Mesenteric fat pad (tissue), 1 donor: ENCODE data around the gene METRN. TPM values are rescaled to one million over a fixed set of nuclear protein-coding genes. Genes with fewer than 3 reads are reported as not detected.
A peak's percentile ranks its signal among the peaks of the same experiment; 100 is the strongest.

Source experiments
- DNase-seq: peaks from one replicate; pipeline ENCODE4 v3.0.0-alpha.2; 2020; ENCODE audit warnings: low spot score
- long read RNA-seq: library from polyadenylated mRNA; unstranded; transcript quantifications from one replicate; pipeline ENCODE4 v2.0.0, GENCODE V29; 2020
- total RNA-seq: library from RNA; stranded (reverse); fragmentation: NEBNext Ultra II Directional; extraction: Animal tissue kit (Norgen Biotek cat#: 25700); gene quantifications from one replicate; pipeline ENCODE4 v1.2.1, GENCODE V29; 2021
- donor health status: DM: yes; HTN: yes; CAD: no.

Gene METRN
- 30.3 TPM for total RNA-seq
- long read RNA-seq, partial matches to known transcripts: 0 of 9 reads
- long read RNA-seq, other reads (novel, unspliced or antisense): 9 of 9 reads

- peak; percentile 97 for DNase-seq
These were observed at the start of gene METRN for GRCh38 chr16:714558-715476. METRN (plus strand) TSS chr16:715118; CDS start chr16:715290, 172 bp downstream.

GRCh38 chr16:666572-666971 lies 48.3 kb upstream of the METRN start:
- DNase-seq: no peak

DNA sequence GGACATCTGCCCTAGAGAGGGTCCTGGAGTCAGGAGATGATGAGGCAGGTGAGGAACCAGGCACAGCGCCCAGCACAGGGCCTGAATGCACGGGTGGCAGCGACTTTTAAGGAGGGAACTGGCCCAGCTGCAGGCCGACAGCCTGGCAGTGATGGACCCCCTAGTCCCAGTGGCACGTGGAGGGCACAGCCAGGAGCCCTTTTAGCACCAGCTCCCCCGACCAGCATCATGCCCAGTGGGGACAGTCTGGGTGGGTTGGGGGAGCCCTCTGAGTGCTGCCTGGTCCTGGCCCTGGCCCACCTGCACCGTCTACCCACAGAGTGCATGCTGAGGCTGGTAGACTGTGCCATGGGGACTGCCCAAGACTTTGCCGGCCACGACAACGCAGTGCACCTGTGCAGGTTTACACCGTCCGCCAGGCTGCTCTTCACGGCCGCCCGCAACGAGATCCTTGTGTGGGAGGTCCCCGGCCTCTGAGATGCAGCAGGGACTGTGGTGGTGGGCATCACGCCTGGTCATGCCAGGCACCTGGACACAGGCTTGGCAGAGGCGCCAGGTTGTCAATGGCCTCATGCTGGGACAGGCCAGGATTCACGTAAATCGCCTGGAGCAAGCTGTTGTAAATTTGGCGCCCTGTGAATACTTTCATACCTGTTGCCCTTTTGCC lies 47.7 kb upstream of the METRN start:
- no peak for DNase-seq

- peak; percentile 98 for DNase-seq
These were observed 47.0 kb upstream of the METRN start, which contains the start of gene RHOT2 for GRCh38 chr16:667780-668518. RHOT2 (plus strand) TSS chr16:668132; CDS start chr16:668200, 68 bp downstream.

DNA sequence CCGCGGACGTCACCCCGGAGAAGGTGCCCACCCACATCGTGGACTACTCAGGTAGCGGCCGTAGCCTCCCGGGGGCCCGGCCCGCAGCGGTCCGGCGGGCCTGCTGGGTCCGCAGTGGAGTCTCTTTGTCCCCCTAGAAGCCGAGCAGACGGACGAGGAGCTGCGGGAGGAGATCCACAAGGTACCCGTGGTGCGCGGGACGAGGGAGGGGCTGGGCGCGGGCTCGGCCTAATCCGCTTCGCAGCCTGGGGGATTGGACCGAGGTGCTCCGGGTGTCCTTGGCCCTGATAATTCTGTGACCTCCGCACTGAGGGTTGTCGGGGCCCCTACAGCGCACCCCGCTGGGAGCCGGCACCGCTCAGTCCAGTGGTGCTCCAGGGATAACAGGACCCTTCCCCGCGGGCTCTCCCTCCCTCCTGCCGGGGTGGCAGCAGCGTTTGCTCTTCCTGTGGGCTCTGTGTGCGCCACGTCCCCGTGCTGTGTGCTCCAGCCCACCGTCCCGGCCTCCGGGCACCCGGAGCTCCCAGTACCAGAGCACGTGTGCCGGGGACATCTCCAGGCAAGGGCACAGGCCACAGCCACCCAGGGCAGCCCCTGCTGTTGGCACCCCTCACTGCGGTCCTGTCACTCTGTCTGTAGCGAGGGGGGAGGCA lies 46.3 kb upstream of the METRN start:
- DNase-seq: no peak

GRCh38 chr16:669666-670065 lies 45.3 kb upstream of the METRN start:
- no peak for DNase-seq

- no peak for DNase-seq
These were observed 44.2 kb upstream of the METRN start for GRCh38 chr16:670485-671352.

GRCh38 chr16:671353-672131 lies 43.4 kb upstream of the METRN start:
- no peak for DNase-seq

DNA sequence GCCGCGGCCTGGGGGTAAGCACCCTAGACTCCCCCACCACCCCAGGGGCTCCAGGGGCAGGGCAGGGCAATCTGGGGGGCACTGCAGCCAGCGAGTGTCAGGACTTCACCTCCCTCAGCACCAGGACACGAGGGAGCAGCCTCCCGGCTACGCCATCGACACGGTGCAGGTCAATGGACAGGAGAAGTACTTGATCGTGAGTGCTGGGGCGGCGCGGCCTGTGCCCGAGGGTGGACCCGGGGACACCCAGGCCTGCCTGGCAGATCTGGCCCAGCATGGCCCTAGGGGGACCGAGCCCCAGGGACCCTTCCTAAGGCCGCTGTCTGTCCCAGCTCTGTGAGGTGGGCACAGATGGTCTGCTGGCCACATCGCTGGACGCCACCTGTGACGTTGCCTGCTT lies 42.5 kb upstream of the METRN start:
- no peak for DNase-seq

DNA sequence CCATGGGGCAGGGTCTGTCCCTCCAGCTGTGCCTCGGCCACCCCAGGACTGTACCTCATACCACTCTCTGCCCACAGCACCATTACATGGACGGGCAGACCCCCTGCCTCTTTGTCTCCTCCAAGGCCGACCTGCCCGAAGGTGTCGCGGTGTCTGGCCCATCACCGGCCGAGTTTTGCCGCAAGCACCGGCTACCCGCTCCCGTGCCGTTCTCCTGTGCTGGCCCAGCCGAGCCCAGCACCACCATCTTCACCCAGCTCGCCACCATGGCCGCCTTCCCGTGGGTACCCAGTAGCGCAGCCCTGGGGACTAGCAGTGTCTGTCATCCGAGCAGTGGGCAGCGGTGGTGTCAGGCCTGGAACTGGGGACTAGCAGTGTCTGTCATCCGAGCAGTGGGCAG lies 42.1 kb upstream of the METRN start:
- no peak for DNase-seq

GRCh38 chr16:673399-673991 lies 41.4 kb upstream of the METRN start:
- no peak for DNase-seq

GRCh38 chr16:674214-674881 lies 40.6 kb upstream of the METRN start:
- no peak for DNase-seq

DNA sequence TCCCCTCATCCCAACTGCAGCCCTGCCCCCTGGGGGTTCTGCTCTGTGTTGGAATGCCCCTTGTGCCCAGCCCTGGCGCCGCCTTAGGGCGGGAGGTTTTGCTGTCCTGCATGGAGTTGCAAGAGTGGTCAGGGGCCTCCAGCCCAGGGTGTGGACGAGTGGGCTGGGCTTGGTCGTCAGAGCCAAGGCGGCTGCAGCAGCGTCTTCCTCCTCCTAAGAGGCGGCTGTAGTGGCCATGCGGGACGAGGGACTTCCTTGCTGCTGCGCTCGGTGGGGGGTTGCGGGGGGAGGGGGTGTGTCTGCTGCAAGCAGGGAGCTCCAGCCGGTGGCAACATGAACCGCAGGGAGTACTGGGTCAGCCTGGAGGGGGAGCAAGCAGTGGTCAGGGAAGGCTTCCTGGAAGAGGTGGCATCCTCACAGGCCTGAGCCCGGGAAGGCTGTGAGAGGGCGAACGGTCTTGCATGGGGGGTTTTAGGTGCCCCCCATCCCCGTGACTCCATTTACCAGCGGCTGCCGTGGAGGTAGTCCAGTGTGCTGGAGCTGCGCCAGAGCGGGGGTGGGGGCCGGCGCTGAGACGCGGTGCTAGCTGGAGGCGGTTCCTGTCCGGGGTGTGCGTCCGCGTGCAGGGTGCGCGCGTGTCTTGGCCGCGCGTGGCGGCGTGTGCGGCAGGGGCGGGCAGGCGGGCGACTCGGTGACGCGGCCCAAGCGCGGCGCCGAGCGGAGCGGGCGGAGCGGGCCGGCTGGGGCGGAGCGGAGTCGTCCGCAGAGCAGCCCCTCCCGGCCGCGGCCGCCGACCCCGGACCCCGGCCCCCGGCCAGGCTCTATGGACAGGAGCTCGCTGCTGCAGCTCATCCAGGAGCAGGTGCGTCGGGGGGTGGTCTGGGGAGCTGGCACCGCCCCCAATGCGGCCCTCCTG lies 39.7 kb upstream of the METRN start, which contains the start of gene RHBDL1:
Gene RHBDL1, plus strand, starts transcription at position 704 of the 916 bp plus-strand sequence. Its CDS starts 120 bp downstream, at position 824.
- DNase-seq: no peak

DNA sequence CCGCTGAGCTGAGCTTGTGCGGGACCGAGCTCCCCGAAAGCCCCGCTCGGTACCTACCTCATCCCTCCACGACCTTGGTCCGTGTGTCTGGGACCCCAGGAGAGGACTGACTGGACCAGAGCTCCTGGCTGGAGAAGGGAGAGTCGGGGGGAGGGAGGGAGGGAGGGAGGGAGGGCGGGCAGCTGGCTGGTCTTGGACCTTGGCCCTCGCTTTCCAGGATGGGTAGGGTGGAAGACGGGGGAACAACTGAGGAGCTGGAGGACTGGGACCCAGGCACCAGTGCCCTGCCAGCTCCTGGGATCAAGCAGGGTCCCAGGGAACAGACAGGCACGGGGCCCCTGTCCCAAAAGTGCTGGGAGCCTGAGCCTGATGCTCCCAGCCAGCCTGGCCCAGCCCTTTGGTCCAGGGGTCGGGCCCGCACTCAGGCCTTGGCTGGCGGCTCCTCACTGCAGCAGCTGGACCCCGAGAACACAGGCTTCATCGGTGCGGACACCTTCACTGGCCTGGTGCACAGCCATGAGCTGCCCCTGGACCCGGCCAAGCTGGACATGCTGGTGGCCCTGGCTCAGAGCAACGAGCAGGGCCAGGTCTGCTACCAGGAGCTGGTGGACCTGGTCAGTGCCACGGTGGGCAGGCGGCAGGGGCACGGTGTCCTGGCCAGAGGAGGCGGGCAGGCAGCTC lies 38.9 kb upstream of the METRN start:
- no peak for DNase-seq

DNA sequence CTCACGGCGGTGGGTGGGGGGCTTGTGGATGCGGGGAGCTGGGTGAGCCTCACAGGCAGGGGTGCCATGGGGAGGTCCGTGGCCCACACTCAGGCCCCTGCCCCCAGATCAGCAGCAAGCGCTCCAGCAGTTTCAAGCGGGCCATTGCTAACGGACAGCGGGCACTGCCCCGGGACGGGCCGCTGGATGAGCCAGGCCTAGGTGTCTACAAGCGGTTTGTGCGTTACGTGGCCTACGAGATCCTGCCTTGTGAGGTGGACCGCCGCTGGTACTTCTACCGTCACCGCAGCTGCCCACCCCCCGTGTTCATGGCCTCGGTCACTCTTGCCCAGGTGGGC lies 38.4 kb upstream of the METRN start:
- no peak for DNase-seq

DNA sequence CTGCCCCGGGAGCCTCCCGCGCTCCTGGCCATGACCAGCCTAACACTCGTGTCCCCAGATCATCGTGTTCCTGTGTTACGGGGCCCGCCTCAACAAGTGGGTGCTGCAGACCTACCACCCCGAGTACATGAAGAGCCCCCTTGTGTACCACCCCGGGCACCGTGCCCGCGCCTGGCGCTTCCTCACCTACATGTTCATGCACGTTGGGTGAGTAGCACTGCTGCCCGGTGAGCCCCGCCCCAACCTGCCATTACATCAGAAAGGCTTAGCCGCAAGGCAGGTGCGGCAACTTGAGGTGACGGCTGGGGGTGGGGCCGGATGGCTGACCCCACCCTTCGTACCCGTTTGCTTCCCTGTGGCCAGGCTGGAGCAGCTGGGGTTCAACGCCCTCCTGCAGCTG lies 38.0 kb upstream of the METRN start:
- DNase-seq: no peak
